Hepatocyte (in vitro differentiated cells): ENCODE data around the gene ZSCAN21.

Experiments used
- EZH2 ChIP-seq: fragments of 200-600 bp; sonication (generic); IDR thresholded peaks from 2 replicates; pipeline ENCODE4 v1.6.1; 2016; ENCODE audit warnings: antibody characterized with exemption, mild to moderate bottlenecking, borderline replicate concordance
- TF ChIP-seq, protein P1 (sequence below): fragments of 200-600 bp; sonication (generic); IDR thresholded peaks from 2 replicates; pipeline ENCODE4 v1.5.1; 2016; ENCODE audit warnings: antibody characterized with exemption, mild to moderate bottlenecking; ENCODE audit not compliant: poor library complexity

DNA sequence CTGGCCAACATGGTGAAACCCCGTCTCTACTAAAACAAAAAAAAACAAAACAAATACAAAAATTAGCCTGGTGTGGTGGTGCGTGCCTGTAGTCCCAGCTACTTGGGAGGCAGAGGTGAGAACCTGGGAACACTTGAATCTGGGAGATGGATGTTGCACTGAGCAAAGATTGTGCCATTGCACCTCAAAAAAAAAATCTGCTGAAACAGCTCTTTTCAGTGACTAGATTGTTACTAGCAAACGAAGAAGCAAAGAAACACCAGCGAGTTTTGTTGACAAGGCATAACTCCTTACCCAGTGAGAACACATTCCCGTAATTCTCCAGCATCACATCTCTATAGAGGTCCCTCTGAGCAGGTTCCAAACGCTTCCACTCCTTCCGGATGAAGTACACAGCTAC lies 25.3 kb downstream of the ZSCAN21 start:
- TF ChIP-seq, protein P1, sequence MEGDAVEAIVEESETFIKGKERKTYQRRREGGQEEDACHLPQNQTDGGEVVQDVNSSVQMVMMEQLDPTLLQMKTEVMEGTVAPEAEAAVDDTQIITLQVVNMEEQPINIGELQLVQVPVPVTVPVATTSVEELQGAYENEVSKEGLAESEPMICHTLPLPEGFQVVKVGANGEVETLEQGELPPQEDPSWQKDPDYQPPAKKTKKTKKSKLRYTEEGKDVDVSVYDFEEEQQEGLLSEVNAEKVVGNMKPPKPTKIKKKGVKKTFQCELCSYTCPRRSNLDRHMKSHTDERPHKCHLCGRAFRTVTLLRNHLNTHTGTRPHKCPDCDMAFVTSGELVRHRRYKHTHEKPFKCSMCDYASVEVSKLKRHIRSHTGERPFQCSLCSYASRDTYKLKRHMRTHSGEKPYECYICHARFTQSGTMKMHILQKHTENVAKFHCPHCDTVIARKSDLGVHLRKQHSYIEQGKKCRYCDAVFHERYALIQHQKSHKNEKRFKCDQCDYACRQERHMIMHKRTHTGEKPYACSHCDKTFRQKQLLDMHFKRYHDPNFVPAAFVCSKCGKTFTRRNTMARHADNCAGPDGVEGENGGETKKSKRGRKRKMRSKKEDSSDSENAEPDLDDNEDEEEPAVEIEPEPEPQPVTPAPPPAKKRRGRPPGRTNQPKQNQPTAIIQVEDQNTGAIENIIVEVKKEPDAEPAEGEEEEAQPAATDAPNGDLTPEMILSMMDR = no peak
- TF ChIP-seq EZH2 = no peak
